ENCODE measurements around the gene OSBPL8. TPM values are rescaled to one million over a fixed set of nuclear protein-coding genes. Genes with fewer than 3 reads are reported as not detected.

The OSBPL8 gene
- total RNA-seq, 8 experiments from 2014 or later: 22.9 to 63.6 (median 50.5) TPM

DNA sequence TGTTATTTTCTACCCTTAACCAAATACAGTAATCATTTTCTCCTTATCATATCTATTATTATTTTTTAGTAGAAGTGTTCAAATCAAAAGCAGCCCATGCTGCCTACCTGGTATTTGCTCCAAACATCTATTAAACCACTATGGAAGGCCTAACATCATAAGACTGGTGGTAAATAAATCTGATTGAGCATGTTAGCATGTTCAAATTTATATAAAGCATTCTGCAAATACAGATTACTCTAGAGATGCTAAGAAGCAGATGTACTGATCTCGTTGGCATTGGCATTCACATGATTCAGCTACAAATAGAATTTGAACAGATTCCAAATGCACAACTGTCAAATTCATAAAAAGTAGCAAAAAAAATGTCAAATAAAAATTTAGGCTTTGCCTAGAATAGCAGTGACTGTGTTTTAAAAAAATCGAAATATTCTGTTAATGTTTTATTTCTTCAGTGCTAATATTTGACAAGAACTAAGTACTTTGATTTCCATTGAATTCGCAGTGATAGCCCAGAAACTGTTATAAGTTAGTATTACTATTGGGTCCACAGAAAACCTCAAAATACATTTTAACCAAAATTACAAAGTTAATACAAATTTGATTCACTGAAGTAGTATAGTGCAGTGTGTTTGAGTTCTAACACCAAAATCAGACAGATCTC, 9.4 kb upstream of the OSBPL8 start:
- no peak overlapping the region for H3K4me3 ChIP-seq
- in situ Hi-C loops (cut with MboI; ENCODE audit: low pct_unique_long_range_greater_than_20kb in 2 of 9, low sequenced_read_pairs in 9 of 9, unreplicated experiment in 9 of 9): no loop called here
- ATAC-seq (replicated peaks in 6 of 8): no peak
- 37 to 95% (median 67%) methylated on average over 1 to 3 of the region's 3 CpGs for WGBS, 10 experiments
- H3K4me1 ChIP-seq (replicated peaks in 1 of 2): no peaks in the 10 kb centered on the region
- no peak overlapping the region for H3K27ac ChIP-seq

DNA sequence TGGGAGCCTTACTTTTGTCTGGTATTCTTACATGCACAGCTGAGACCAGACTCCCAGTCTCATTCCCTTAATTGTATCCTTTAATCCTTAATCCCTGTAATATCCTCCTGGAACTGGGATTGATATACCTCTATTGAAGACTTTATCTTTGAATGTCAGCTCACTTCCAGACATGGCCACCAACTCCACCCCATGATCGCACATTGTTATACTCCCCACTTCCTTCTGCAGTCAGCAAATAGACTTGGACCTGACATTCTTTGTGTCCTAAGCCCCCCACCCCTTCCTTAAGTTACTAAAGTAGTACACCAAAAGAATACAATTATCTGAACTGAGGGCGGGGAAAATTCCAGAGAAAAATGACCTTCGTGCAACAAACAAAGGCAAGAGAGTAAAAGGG, 8.6 kb upstream of the OSBPL8 start:
- H3K4me3 ChIP-seq: no peak overlapping the region
- no peaks in the 10 kb centered on the region for H3K4me1 ChIP-seq (replicated peaks in 1 of 2)
- WGBS, 10 experiments: 66 to 100% (median 86%) methylated on average over 1 to 3 of the region's 3 CpGs
- in situ Hi-C loops (cut with MboI; ENCODE audit: low pct_unique_long_range_greater_than_20kb in 2 of 9, low sequenced_read_pairs in 9 of 9, unreplicated experiment in 9 of 9): no loop called here
- no peak for ATAC-seq (replicated peaks in 6 of 8)
- no peak overlapping the region for H3K27ac ChIP-seq

DNA sequence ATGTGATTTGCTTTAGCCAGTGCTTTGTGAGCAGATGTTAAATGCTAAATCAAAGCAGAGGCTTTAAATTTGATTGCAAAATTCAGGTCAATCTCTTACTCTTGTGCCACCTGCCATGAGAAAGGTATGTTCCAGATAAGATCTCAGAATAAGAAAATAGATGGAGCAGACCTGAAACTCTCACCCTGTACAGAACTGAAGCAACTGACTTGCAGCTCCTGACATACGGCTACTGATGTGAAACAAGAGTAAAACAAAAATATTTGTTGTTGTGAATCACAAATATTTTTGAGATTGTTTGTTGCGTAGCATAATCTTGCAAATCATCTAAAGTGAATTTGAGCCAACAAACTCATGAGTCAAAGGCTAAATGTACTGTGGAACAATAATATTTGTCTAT, 3.5 kb upstream of the OSBPL8 start:
- Histone ChIP-seq H3K27ac (no peak overlapping the region), H3K4me3 (no peak overlapping the region), H3K4me1 (replicated peaks in 1 of 2) (peaks cover 4% of the 10 kb centered on the region in 2 donors)
- in situ Hi-C loops (cut with MboI; ENCODE audit: low pct_unique_long_range_greater_than_20kb in 2 of 9, low sequenced_read_pairs in 9 of 9, unreplicated experiment in 9 of 9): no loop called here
- WGBS, 10 experiments: 64 to 100% (median 100%) methylated on average over 1 to 2 of the region's 2 CpGs; no CpG with 5 or more reads in 2 of the 10 experiments
- ATAC-seq (replicated peaks in 6 of 8): no peak

DNA sequence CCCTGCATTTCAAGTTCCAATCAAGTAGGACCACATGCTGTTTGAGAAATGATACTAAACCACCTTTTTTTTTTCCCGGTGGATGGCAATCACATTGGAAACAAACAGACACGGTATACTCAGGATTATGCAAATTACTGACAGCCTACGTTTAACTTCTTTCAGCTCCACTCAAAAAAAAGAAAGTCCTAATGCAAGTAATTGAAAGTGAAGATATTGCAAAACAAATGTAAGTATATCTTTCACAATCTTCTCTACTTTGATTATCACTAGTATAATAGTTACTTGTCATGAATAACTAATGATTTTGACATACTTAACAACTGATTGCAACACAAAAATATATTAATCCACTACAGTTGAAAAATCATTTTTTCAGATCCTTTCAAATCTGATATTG, 2.6 kb upstream of the OSBPL8 start:
- in situ Hi-C loops (cut with MboI; ENCODE audit: low pct_unique_long_range_greater_than_20kb in 2 of 9, low sequenced_read_pairs in 9 of 9, unreplicated experiment in 9 of 9): no loop called here
- WGBS, 10 experiments: 0 to 89% (median 38%) methylated on average over 1 to 3 of the region's 3 CpGs; no CpG with 5 or more reads in 2 of the 10 experiments

GRCh38 chr12:76560086-76560491, 518 bp upstream of the OSBPL8 start:
- Histone ChIP-seq H3K4me1 (replicated peaks in 1 of 2) (peaks cover 7 to 9% of the 10 kb centered on the region in 2 donors), H3K4me3 (peak overlapping the region; percentile 57 to 90 (median 81)), H3K27ac (peak overlapping the region; percentile 72 to 92)
- WGBS, 10 experiments: 0 to 75% (median 20%) methylated on average over 2 to 8 of the region's 8 CpGs
- in situ Hi-C loops (cut with MboI; ENCODE audit: low pct_unique_long_range_greater_than_20kb in 2 of 9, low sequenced_read_pairs in 9 of 9, unreplicated experiment in 9 of 9): no loop called here
- ATAC-seq (replicated peaks in 6 of 8): peak in 3 of 8 experiments; percentile 47 to 69 (median 69)

More for the DNA sequence above, 2.6 kb upstream of the OSBPL8 start:
- no peak for ATAC-seq (replicated peaks in 6 of 8)
- Histone ChIP-seq H3K4me1 (replicated peaks in 1 of 2) (peaks cover 6% of the 10 kb centered on the region in 2 donors), H3K27ac (no peak overlapping the region), H3K4me3 (no peak overlapping the region)

- ATAC-seq (replicated peaks in 6 of 8): peak; percentile 37 to 47 (median 42)
Measured at GRCh38 chr12:76558684-76559399, 729 bp downstream of the OSBPL8 start.

GRCh38 chr12:76556368-76556767, 3.2 kb downstream of the OSBPL8 start:
- H3K27ac ChIP-seq: no peak overlapping the region
- peaks cover 7 to 9% of the 10 kb centered on the region in 2 donors for H3K4me1 ChIP-seq (replicated peaks in 1 of 2)
- 80 to 100% (median 100%) methylated on average over 1 to 4 of the region's 4 CpGs; no CpG with 5 or more reads in 2 of the 10 experiments for WGBS, 10 experiments
- ATAC-seq (replicated peaks in 6 of 8): no peak
- in situ Hi-C loops (cut with MboI; ENCODE audit: low pct_unique_long_range_greater_than_20kb in 2 of 9, low sequenced_read_pairs in 9 of 9, unreplicated experiment in 9 of 9): no loop called here
- no peak overlapping the region for H3K4me3 ChIP-seq

More at GRCh38 chr12:76558684-76559399, 729 bp downstream of the OSBPL8 start:
- Histone ChIP-seq H3K4me3 (peak overlapping the region; percentile 57 to 90 (median 81)), H3K4me1 (replicated peaks in 1 of 2) (peaks cover 7 to 9% of the 10 kb centered on the region in 2 donors), H3K27ac (peak overlapping the region; percentile 75 to 92)
- in situ Hi-C loops (cut with MboI; ENCODE audit: low pct_unique_long_range_greater_than_20kb in 2 of 9, low sequenced_read_pairs in 9 of 9, unreplicated experiment in 9 of 9): no loop called here
- 0 to 10% (median 2%) methylated on average over 1 to 17 of the region's 33 CpGs; no CpG with 5 or more reads in 4 of the 10 experiments for WGBS, 10 experiments

GRCh38 chr12:76555797-76556196, 3.8 kb downstream of the OSBPL8 start:
- in situ Hi-C loops (cut with MboI; ENCODE audit: low pct_unique_long_range_greater_than_20kb in 2 of 9, low sequenced_read_pairs in 9 of 9, unreplicated experiment in 9 of 9): no loop called here
- WGBS, 10 experiments: 71 to 100% (median 85%) methylated on average over 1 to 2 of the region's 2 CpGs; no CpG with 5 or more reads in 3 of the 10 experiments
- Histone ChIP-seq H3K27ac (no peak overlapping the region), H3K4me1 (replicated peaks in 1 of 2) (peaks cover 7 to 12% of the 10 kb centered on the region in 2 donors), H3K4me3 (no peak overlapping the region)
- no peak for ATAC-seq (replicated peaks in 6 of 8)

- Histone ChIP-seq H3K4me1 (replicated peaks in 1 of 2) (peaks cover 4 to 9% of the 10 kb centered on the region in 2 donors), H3K27ac (no peak overlapping the region), H3K4me3 (no peak overlapping the region)
- in situ Hi-C loops (cut with MboI; ENCODE audit: low pct_unique_long_range_greater_than_20kb in 2 of 9, low sequenced_read_pairs in 9 of 9, unreplicated experiment in 9 of 9): no loop called here
- ATAC-seq (replicated peaks in 6 of 8): no peak
- 56 to 93% (median 83%) methylated on average over 3 to 7 of the region's 7 CpGs for WGBS, 10 experiments
Measured at GRCh38 chr12:76555231-76555767, 4.3 kb downstream of the OSBPL8 start.

DNA sequence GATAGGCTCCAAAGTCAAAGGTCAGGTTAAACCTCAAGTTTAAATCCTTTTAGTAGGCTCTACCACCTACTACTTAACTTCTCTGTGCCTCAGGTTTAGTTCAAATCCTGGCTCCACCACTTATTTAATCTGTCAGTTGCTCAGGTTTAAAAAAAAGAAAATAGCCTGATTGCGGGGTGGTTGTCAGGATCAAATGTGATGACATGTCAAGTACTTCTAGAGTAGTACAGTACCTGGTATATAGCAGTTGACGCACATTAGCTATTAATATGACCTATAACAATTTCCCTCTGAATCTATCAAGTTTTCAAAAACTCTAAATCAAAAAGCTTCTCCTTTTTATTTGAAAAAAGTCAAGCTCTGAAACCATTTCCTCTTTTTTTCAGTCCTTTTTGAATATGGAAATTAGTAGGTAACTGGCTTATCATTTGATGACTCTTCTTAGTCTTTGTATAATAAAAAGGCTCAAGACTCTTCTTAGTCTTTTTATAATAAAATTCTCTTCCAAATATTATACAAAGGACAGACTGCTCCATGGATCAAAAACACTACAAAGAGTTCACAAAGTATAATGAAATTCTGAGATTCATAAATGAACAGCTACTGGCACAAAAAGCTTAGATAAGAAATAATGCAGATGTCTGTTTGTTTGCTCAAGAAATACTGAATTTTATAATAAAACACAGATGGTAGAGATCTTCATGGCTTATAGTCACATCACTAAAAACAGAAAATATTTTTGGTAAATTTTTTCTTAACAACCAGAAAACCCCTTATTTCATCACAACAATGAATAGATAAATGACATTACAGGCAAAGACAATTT, 5.0 kb downstream of the OSBPL8 start:
- H3K4me3 ChIP-seq: no peak overlapping the region
- H3K27ac ChIP-seq: no peak overlapping the region
- in situ Hi-C loops (cut with MboI; ENCODE audit: low pct_unique_long_range_greater_than_20kb in 2 of 9, low sequenced_read_pairs in 9 of 9, unreplicated experiment in 9 of 9): no loop called here
- WGBS, 10 experiments: 75 to 100% (median 98%) methylated on average over 1 to 2 of the region's 2 CpGs
- peaks cover 3 to 8% of the 10 kb centered on the region in 2 donors for H3K4me1 ChIP-seq (replicated peaks in 1 of 2)
- ATAC-seq (replicated peaks in 6 of 8): no peak

- Histone ChIP-seq H3K4me3 (no peak overlapping the region), H3K4me1 (replicated peaks in 1 of 2) (peaks cover 3 to 8% of the 10 kb centered on the region in 2 donors), H3K27ac (no peak overlapping the region)
- no peak for ATAC-seq (replicated peaks in 6 of 8)
- 91 to 100% (median 100%) methylated on average over 1 to 3 of the region's 3 CpGs; no CpG with 5 or more reads in 5 of the 10 experiments for WGBS, 10 experiments
- in situ Hi-C loops (cut with MboI; ENCODE audit: low pct_unique_long_range_greater_than_20kb in 2 of 9, low sequenced_read_pairs in 9 of 9, unreplicated experiment in 9 of 9): no loop called here
Measured at GRCh38 chr12:76552343-76552938, 7.1 kb downstream of the OSBPL8 start.

DNA sequence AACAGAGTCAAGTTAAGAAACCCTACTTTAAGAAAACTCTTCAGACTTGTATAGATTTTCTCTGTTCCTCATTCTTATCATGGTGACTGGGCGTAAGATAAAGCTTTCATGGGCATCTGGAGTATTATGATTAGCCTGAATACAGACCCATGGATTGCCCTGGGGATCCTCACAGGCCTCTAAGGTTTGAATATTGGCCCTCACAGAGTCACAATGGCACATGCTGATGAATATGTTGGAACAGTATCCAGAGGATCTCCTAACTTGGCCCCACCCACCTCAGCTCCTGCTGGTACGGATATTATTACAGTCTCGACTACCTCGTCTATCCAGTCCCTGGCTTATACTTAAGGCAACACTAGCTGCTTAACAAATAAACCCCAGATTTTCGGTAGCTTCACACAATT, 8.1 kb downstream of the OSBPL8 start:
- peak in 2 of 8 experiments; percentile 40 to 42 for ATAC-seq (replicated peaks in 6 of 8)
- WGBS, 10 experiments: 72 to 100% (median 90%) methylated on average over 1 to 5 of the region's 5 CpGs; no CpG with 5 or more reads in 1 of the 10 experiments
- no peak overlapping the region for H3K27ac ChIP-seq
- H3K4me3 ChIP-seq: no peak overlapping the region
- peaks cover 3 to 6% of the 10 kb centered on the region in 2 donors for H3K4me1 ChIP-seq (replicated peaks in 1 of 2)
- in situ Hi-C loops (cut with MboI; ENCODE audit: low pct_unique_long_range_greater_than_20kb in 2 of 9, low sequenced_read_pairs in 9 of 9, unreplicated experiment in 9 of 9): no loop called here

Measured in motor neuron (in vitro differentiated cells).